K562 (cell line): ENCODE results near the gene ACSL5. TPM values are rescaled to one million over a fixed set of nuclear protein-coding genes. Genes with fewer than 3 reads are reported as not detected.
A peak's percentile ranks its signal among the peaks of the same experiment; 100 is the strongest.

Experiments used
- BACH1 ChIP-seq: fragments of 200-800 bp; sonication (Bioruptor generic); IDR thresholded peaks from 2 replicates; pipeline ENCODE4 v1.6.1; 2016; ENCODE audit warnings: missing genetic modification characterization, missing compliant biosample characterization
- BRD9 ChIP-seq: fragments of 450-650 bp; IDR thresholded peaks from 2 replicates; pipeline ENCODE4 v1.6.1; 2018; ENCODE audit warnings: low read depth; ENCODE audit not compliant: partially characterized antibody
- EP300 ChIP-seq: IDR thresholded peaks from 2 replicates; pipeline ENCODE4 v1.6.1; 2012; ENCODE audit warnings: low read length, improper control_type of control experiment
- HLTF ChIP-seq: fragments of 450-650 bp; IDR thresholded peaks from 2 replicates; pipeline ENCODE4 v1.6.1; 2016
- LARP7 ChIP-seq: fragments of 450-650 bp; IDR thresholded peaks from 2 replicates; pipeline ENCODE4 v1.6.1; 2016
- MTA2 ChIP-seq: fragments of 450-650 bp; IDR thresholded peaks from 2 replicates; pipeline ENCODE4 v1.6.1; 2016; ENCODE audit warnings: low read depth
- POLR2A ChIP-seq: fragments of 450-650 bp; conservative IDR thresholded peaks from 2 replicates; pipeline ENCODE4 v1.6.1; 2016
- RAD21 ChIP-seq, 2 experiments: fragments of 250-450 bp in 1 of 2; fragments of 450-650 bp in 1 of 2; sonication (Bioruptor Pico) in 1 of 2; formaldehyde crosslinking in 1 of 2; IDR thresholded peaks in 1 of 2; conservative IDR thresholded peaks in 1 of 2; 2 replicates each; pipeline versions ENCODE4 v1.4.0 to v1.8.0; 2020 to 2022; ENCODE audit warnings: mild to moderate bottlenecking in 2 of 2, moderate library complexity in 1 of 2
- SMAD2 ChIP-seq: fragments of 150-350 bp; IDR thresholded peaks from 2 replicates; pipeline ENCODE4 v1.6.1; 2014; ENCODE audit warnings: low read depth, mild to moderate bottlenecking, low read length
- TEAD4 ChIP-seq, 2 experiments: sonication (generic) in 1 of 2; formaldehyde crosslinking in 1 of 2; IDR thresholded peaks; 2 replicates each; pipeline versions ENCODE4 v1.6.1 to v1.8.0; 2012 to 2022; ENCODE audit warnings: borderline replicate concordance in 1 of 2, inconsistent platforms in 1 of 2, low read length in 1 of 2, mild to moderate bottlenecking in 1 of 2, missing genetic modification reagents in 1 of 2
- TRIM28 ChIP-seq: fragments of 450-650 bp; IDR thresholded peaks from 2 replicates; pipeline ENCODE4 v1.6.1; 2017
- ZNF668 ChIP-seq: fragments of 250-450 bp; sonication (Bioruptor Pico); IDR thresholded peaks from 2 replicates; pipeline ENCODE4 v1.8.0; 2022; ENCODE audit warnings: mild to moderate bottlenecking, inconsistent platforms
- ZSCAN32 ChIP-seq: fragments of 450-650 bp; formaldehyde crosslinking; IDR thresholded peaks from 2 replicates; pipeline ENCODE4 v1.4.0; 2020; ENCODE audit warnings: mild to moderate bottlenecking, moderate library complexity
- polyA plus RNA-seq, 8 experiments: library from polyadenylated mRNA; depleted of rRNA in 4 of 8; stranded (reverse) in 5 of 8; unstranded in 3 of 8; fragments of >200 nt; fragmentation: Nextera tagmentation in 2 of 8; fragmentation: Illumina TruSeq in 1 of 8; extraction: Ambion mirVana in 2 of 8; extraction: Trizol in 1 of 8; gene quantifications; 2 replicates each; pipeline versions ENCODE4 v1.2.1 to v1.2.3, GENCODE V29; 2011 to 2014; ENCODE audit warnings: inconsistent platforms in 1 of 8, missing spikeins in 1 of 8
- total RNA-seq, 7 experiments: library from RNA; depleted of rRNA in 6 of 7; stranded (reverse); fragments of >200 nt in 6 of 7; fragmentation: Illumina TruSeq in 2 of 7; extraction: Trizol in 2 of 7; gene quantifications; 2 replicates each; pipeline versions ENCODE4 v1.2.1 to v1.2.3, GENCODE V29; 2011 to 2021; ENCODE audit warnings: low replicate concordance in 1 of 7
- TF ChIP-seq, protein P1 (sequence below), 2 experiments: fragments of 450-650 bp in 1 of 2; sonication (generic) in 1 of 2; formaldehyde crosslinking in 1 of 2; IDR thresholded peaks in 1 of 2; conservative IDR thresholded peaks in 1 of 2; 2 replicates each; pipeline versions ENCODE4 v1.6.1 to v1.8.1; 2016 to 2023; ENCODE audit warnings: mild to moderate bottlenecking in 2 of 2, moderate library complexity in 2 of 2, inconsistent platforms in 1 of 2, missing genetic modification reagents in 1 of 2
- TF ChIP-seq, protein P2 (sequence below): sonication (generic); formaldehyde crosslinking; IDR thresholded peaks from 2 replicates; pipeline ENCODE4 v1.8.1; 2023; ENCODE audit warnings: mild to moderate bottlenecking, missing genetic modification reagents
- TF ChIP-seq, protein P3 (sequence below), 2 experiments: IDR thresholded peaks; 2 replicates each; pipeline ENCODE4 v1.6.1; 2012; ENCODE audit warnings: improper control_type of control experiment in 2 of 2, low read depth in 2 of 2, low read length in 2 of 2, borderline replicate concordance in 1 of 2
- TF ChIP-seq, protein P4 (sequence below): IDR thresholded peaks from 2 replicates; pipeline ENCODE4 v1.6.1; 2011; ENCODE audit not compliant: insufficient read length; ENCODE audit errors: extremely low read depth
- TF ChIP-seq, protein P5 (sequence below), 2 experiments: fragments of 450-650 bp; IDR thresholded peaks; 2 replicates each; pipeline ENCODE4 v1.6.1; 2018; ENCODE audit warnings: mild to moderate bottlenecking in 2 of 2, low read depth in 1 of 2; ENCODE audit not compliant: partially characterized antibody in 2 of 2

The ACSL5 gene
- total and polyA plus RNA-seq, 9 of the 15 experiments (the other 6 are each of a cell fraction or from before 2014, with no cell fraction given) = 0.19 to 1.4 (median 0.55) TPM

DNA sequence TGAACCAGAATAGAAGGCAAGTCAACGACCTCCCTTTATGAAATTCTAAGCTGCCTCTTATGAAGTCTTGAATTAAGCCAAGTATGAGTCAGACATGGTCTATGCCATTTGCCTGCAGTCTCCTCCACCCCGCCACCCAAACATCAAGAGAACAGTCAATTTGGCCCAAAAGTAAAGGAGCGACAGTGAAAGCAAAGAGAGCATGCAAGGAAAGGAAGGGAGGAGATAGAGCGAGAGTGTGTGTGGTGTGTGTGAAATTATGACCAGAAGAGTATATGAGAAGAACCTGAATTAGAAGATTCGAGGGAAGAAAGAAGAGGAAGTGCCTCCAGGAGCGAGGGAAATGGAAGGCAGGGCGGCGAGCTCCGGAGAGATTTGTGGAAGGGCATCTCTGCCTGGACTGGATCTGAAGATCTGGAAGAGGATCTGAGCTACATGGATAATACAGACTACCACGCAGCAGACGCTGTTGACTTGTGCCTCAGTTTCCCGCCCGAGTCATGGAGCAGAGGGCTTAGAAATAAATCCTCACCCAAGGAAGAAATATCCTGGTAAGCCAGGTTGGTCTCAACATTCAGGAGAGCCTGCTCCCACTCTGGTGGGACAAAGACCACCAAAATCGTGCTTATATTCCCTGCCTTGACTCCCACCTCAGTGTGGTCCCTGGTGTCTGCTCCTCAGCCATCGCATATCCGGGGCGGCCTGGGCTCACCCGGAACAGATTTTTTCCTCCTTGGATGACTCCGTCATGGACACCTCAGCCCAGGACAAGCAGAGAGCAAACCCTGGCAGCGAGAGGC lies 72.3 kb downstream of the ACSL5 start (continued):
- TF ChIP-seq RAD21 (CRISPR knock-in tag; conservative IDR thresholded peaks at IDR 0.05 in 1 of 2, IDR thresholded peaks at IDR 0.05 in 1 of 2) = no peak
- TF ChIP-seq, protein P1, sequence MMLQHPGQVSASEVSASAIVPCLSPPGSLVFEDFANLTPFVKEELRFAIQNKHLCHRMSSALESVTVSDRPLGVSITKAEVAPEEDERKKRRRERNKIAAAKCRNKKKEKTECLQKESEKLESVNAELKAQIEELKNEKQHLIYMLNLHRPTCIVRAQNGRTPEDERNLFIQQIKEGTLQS (IDR thresholded peaks at IDR 0.05) = 0 out of 2 replicates have a peak, but pooled peaks have one; percentile 33
- TF ChIP-seq, protein P1 (CRISPR knock-in tag; conservative IDR thresholded peaks at IDR 0.05) = no peak
- TF ChIP-seq ZNF668 (CRISPR knock-in tag) = no peak
- TF ChIP-seq, protein P2, sequence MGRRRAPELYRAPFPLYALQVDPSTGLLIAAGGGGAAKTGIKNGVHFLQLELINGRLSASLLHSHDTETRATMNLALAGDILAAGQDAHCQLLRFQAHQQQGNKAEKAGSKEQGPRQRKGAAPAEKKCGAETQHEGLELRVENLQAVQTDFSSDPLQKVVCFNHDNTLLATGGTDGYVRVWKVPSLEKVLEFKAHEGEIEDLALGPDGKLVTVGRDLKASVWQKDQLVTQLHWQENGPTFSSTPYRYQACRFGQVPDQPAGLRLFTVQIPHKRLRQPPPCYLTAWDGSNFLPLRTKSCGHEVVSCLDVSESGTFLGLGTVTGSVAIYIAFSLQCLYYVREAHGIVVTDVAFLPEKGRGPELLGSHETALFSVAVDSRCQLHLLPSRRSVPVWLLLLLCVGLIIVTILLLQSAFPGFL (CRISPR knock-in tag) = no peak
- TF ChIP-seq TRIM28 = no peak
- no peak for TF ChIP-seq EP300
- TF ChIP-seq HLTF = no peak
- TF ChIP-seq SMAD2 = no peak
- no peak for TF ChIP-seq BRD9
- no peak for TF ChIP-seq LARP7
- no peak for TF ChIP-seq MTA2
- TF ChIP-seq, protein P3, sequence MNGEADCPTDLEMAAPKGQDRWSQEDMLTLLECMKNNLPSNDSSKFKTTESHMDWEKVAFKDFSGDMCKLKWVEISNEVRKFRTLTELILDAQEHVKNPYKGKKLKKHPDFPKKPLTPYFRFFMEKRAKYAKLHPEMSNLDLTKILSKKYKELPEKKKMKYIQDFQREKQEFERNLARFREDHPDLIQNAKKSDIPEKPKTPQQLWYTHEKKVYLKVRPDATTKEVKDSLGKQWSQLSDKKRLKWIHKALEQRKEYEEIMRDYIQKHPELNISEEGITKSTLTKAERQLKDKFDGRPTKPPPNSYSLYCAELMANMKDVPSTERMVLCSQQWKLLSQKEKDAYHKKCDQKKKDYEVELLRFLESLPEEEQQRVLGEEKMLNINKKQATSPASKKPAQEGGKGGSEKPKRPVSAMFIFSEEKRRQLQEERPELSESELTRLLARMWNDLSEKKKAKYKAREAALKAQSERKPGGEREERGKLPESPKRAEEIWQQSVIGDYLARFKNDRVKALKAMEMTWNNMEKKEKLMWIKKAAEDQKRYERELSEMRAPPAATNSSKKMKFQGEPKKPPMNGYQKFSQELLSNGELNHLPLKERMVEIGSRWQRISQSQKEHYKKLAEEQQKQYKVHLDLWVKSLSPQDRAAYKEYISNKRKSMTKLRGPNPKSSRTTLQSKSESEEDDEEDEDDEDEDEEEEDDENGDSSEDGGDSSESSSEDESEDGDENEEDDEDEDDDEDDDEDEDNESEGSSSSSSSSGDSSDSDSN (IDR thresholded peaks at IDR 0.05; ENCODE audit: borderline replicate concordance in 1 of 2, low read depth in 2 of 2, low read length in 2 of 2) = no peak
- no peak for TF ChIP-seq ZSCAN32 (CRISPR knock-in tag)
- TF ChIP-seq POLR2A = 0 out of 2 replicates have a peak, but pooled peaks have one; percentile 84
- no peak for TF ChIP-seq BACH1 (tag)
- TF ChIP-seq TEAD4 (IDR thresholded peaks at IDR 0.05; ENCODE audit: low read length) = no peak
- TF ChIP-seq TEAD4 (CRISPR knock-in tag; IDR thresholded peaks at IDR 0.05; ENCODE audit: borderline replicate concordance) = no peak
- TF ChIP-seq, protein P4, sequence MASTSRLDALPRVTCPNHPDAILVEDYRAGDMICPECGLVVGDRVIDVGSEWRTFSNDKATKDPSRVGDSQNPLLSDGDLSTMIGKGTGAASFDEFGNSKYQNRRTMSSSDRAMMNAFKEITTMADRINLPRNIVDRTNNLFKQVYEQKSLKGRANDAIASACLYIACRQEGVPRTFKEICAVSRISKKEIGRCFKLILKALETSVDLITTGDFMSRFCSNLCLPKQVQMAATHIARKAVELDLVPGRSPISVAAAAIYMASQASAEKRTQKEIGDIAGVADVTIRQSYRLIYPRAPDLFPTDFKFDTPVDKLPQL = no peak
- TF ChIP-seq, protein P5, sequence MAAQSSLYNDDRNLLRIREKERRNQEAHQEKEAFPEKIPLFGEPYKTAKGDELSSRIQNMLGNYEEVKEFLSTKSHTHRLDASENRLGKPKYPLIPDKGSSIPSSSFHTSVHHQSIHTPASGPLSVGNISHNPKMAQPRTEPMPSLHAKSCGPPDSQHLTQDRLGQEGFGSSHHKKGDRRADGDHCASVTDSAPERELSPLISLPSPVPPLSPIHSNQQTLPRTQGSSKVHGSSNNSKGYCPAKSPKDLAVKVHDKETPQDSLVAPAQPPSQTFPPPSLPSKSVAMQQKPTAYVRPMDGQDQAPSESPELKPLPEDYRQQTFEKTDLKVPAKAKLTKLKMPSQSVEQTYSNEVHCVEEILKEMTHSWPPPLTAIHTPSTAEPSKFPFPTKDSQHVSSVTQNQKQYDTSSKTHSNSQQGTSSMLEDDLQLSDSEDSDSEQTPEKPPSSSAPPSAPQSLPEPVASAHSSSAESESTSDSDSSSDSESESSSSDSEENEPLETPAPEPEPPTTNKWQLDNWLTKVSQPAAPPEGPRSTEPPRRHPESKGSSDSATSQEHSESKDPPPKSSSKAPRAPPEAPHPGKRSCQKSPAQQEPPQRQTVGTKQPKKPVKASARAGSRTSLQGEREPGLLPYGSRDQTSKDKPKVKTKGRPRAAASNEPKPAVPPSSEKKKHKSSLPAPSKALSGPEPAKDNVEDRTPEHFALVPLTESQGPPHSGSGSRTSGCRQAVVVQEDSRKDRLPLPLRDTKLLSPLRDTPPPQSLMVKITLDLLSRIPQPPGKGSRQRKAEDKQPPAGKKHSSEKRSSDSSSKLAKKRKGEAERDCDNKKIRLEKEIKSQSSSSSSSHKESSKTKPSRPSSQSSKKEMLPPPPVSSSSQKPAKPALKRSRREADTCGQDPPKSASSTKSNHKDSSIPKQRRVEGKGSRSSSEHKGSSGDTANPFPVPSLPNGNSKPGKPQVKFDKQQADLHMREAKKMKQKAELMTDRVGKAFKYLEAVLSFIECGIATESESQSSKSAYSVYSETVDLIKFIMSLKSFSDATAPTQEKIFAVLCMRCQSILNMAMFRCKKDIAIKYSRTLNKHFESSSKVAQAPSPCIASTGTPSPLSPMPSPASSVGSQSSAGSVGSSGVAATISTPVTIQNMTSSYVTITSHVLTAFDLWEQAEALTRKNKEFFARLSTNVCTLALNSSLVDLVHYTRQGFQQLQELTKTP (IDR thresholded peaks at IDR 0.05; ENCODE audit: low read depth in 1 of 2, partially characterized antibody in 2 of 2) = no peak
